SK-N-SH (cell line): ENCODE data around the gene PDLIM4. TPM values are rescaled to one million over a fixed set of nuclear protein-coding genes. Genes with fewer than 3 reads are reported as not detected.

ENCODE experiments used
- CTCF ChIA-PET: fragments of 300-600, 350-600 bp; formaldehyde crosslinking; extraction: SDS; loops from one replicate; lab custom pipeline; 2021; lab: Yijun Ruan, JAX
- POLR2A ChIA-PET: fragments of 350-600 bp; sonication (Branson Sonifier 250); formaldehyde crosslinking; extraction: SDS; loops from one replicate; lab custom pipeline; 2020; ENCODE audit warnings: antibody characterized with exemption, inconsistent platforms; lab: Yijun Ruan, JAX
- DNase-seq: peaks from one replicate; pipeline ENCODE4 v3.0.0; 2012
- H2AFZ ChIP-seq: fragments of 200-600 bp; sonication (generic); 2 replicates; pipeline ENCODE4 v1.8.1; 2016; ENCODE audit warnings: antibody characterized with exemption, mild to moderate bottlenecking, low read depth
- H3F3A ChIP-seq: fragments of 200-600 bp; sonication (generic); replicated peaks from 2 replicates; pipeline ENCODE3; 2016; ENCODE audit warnings: antibody characterized with exemption, mild to moderate bottlenecking; ENCODE audit not compliant: insufficient read depth
- H3K27ac ChIP-seq, 2 experiments: fragments of 200-500 bp in 1 of 2; fragments of 200-600 bp in 1 of 2; sonication (Bioruptor generic) in 1 of 2; sonication (generic), shearing (Covaris generic) in 1 of 2; 2 replicates each; pipeline versions ENCODE4 v1.5.1 to v1.6.1; 2014 to 2016; ENCODE audit warnings: low read depth in 2 of 2, inconsistent platforms in 1 of 2, low read length in 1 of 2, mild to moderate bottlenecking in 1 of 2, mixed read lengths in 1 of 2
- H3K27me3 ChIP-seq: fragments of 200-600 bp; sonication (generic), shearing (Covaris generic); 2 replicates; pipeline ENCODE4 v1.6.1; 2016; ENCODE audit warnings: mixed run types; ENCODE audit not compliant: insufficient read depth
- H3K36me3 ChIP-seq, 2 experiments: fragments of 200-500 bp in 1 of 2; fragments of 200-600 bp in 1 of 2; sonication (Bioruptor generic) in 1 of 2; sonication (generic) in 1 of 2; replicated peaks in 1 of 2; 2 replicates each; pipeline versions ENCODE3 to v1.5.1; 2014 to 2016; ENCODE audit warnings: low read length in 1 of 2, mild to moderate bottlenecking in 1 of 2; ENCODE audit not compliant: insufficient read depth in 2 of 2, control insufficient read depth in 1 of 2
- H3K4me1 ChIP-seq, 2 experiments: fragments of 200-500 bp in 1 of 2; fragments of 200-600 bp in 1 of 2; sonication (Bioruptor generic) in 1 of 2; sonication (generic), shearing (Covaris generic) in 1 of 2; 2 replicates each; pipeline versions ENCODE4 v1.5.1 to v1.6.1; 2014 to 2016; ENCODE audit warnings: low read depth in 1 of 2, low read length in 1 of 2, mixed run types in 1 of 2; ENCODE audit not compliant: insufficient read depth in 2 of 2, control insufficient read depth in 1 of 2
- H3K4me2 ChIP-seq: fragments of 200-600 bp; sonication (generic), shearing (Covaris generic); 2 replicates; pipeline ENCODE4 v1.6.1; 2017; ENCODE audit warnings: mixed run types
- H3K4me3 ChIP-seq, 2 experiments: fragments of 200-500 bp in 1 of 2; fragments of 200-600 bp in 1 of 2; sonication (Bioruptor generic) in 1 of 2; sonication (generic), shearing (Covaris generic) in 1 of 2; 2 replicates each; pipeline versions ENCODE4 v1.5.1 to v1.8.1; 2014 to 2016; ENCODE audit warnings: low read depth in 2 of 2, inconsistent platforms in 1 of 2, low read length in 1 of 2, mild to moderate bottlenecking in 1 of 2, mixed read lengths in 1 of 2, moderate library complexity in 1 of 2
- H3K79me2 ChIP-seq: fragments of 200-600 bp; sonication (generic); 2 replicates; pipeline ENCODE4 v1.8.1; 2017; ENCODE audit warnings: mild to moderate bottlenecking; ENCODE audit not compliant: insufficient read depth
- H3K9ac ChIP-seq: fragments of 200-600 bp; sonication (generic); 2 replicates; pipeline ENCODE4 v1.6.1; 2017; ENCODE audit warnings: mixed run types
- H3K9me2 ChIP-seq: fragments of 200-600 bp; sonication (generic); 2 replicates; pipeline ENCODE4 v1.6.1; 2017; ENCODE audit warnings: mixed run types
- H3K9me3 ChIP-seq: fragments of 200-600 bp; sonication (generic); 2 replicates; pipeline ENCODE4 v1.6.1; 2017; ENCODE audit warnings: mixed run types, mild to moderate bottlenecking, moderate library complexity
- H4K20me1 ChIP-seq: fragments of 200-600 bp; sonication (generic); 2 replicates; pipeline ENCODE4 v1.6.1; 2017; ENCODE audit warnings: mild to moderate bottlenecking, mixed run types; ENCODE audit not compliant: insufficient read depth
- CHD2 ChIP-seq: fragments of 150-350 bp; IDR thresholded peaks from 2 replicates; pipeline ENCODE4 v1.6.1; 2018; ENCODE audit warnings: low read length; ENCODE audit not compliant: partially characterized antibody
- GATA2 ChIP-seq: sonication (generic); formaldehyde crosslinking; IDR thresholded peaks from 2 replicates; pipeline ENCODE4 v1.5.0; 2020; ENCODE audit warnings: mild to moderate bottlenecking, missing genetic modification reagents
- IRF3 ChIP-seq: fragments of 150-350 bp; IDR thresholded peaks from 2 replicates; pipeline ENCODE4 v1.6.1; 2016; ENCODE audit warnings: mild to moderate bottlenecking, low read depth, low read length
- JUND ChIP-seq: IDR thresholded peaks from 2 replicates; pipeline ENCODE4 v1.4.0; 2012
- MEF2A ChIP-seq: IDR thresholded peaks from 2 replicates; pipeline ENCODE4 v1.4.0; 2012; ENCODE audit warnings: low read depth, borderline replicate concordance
- NFIC ChIP-seq: IDR thresholded peaks from 2 replicates; pipeline ENCODE4 v1.4.0; 2012; ENCODE audit warnings: borderline replicate concordance
- RCOR1 ChIP-seq: fragments of 150-350 bp; IDR thresholded peaks from 2 replicates; pipeline ENCODE4 v1.6.1; 2017; ENCODE audit warnings: antibody characterized with exemption, low read length
- RFX5 ChIP-seq: IDR thresholded peaks from 2 replicates; pipeline ENCODE4 v1.6.1; 2012; ENCODE audit warnings: mild to moderate bottlenecking, improper control_type of control experiment, low read length
- TAF1 ChIP-seq: IDR thresholded peaks from 2 replicates; pipeline ENCODE4 v1.6.1; 2012; ENCODE audit warnings: low read depth, mild to moderate bottlenecking, low read length, moderate library complexity, borderline replicate concordance
- USF1 ChIP-seq: IDR thresholded peaks from 2 replicates; pipeline ENCODE4 v1.4.0; 2012; ENCODE audit warnings: low read depth, borderline replicate concordance
- ZBTB33 ChIP-seq: IDR thresholded peaks from 2 replicates; pipeline ENCODE4 v1.4.0; 2012; ENCODE audit warnings: low read depth, borderline replicate concordance
- WGBS: methylation state at CpG from one replicate; pipeline ENCODE4 v1.1.6; 2017; ENCODE audit warnings: low lambda C conversion rate; 5-methylcytosine and 5-hydroxymethylcytosine counted together
- polyA plus RNA-seq, 3 experiments: library from polyadenylated mRNA; depleted of rRNA; stranded (reverse); fragments of >200 nt; gene quantifications; 2 replicates each; pipeline ENCODE4 v1.2.3, GENCODE V29; 2012
- TF ChIP-seq, protein P1 (sequence below): IDR thresholded peaks from 2 replicates; pipeline ENCODE4 v1.6.1; 2012; ENCODE audit warnings: mild to moderate bottlenecking, low read depth, low read length, moderate library complexity

PDLIM4 gene
- polyA plus RNA-seq, 1 of the 3 experiments (the other 2 are of a cell fraction), result 57.1 TPM

GRCh38 chr5:132250547-132250946, 6.9 kb upstream of the PDLIM4 start:
- no peak overlapping the region for H3K4me2 ChIP-seq
- no peaks in the 10 kb centered on the region for H3K27me3 ChIP-seq
- H3K79me2 ChIP-seq, result no peaks in the 10 kb centered on the region
- no peaks in the 10 kb centered on the region for H3F3A ChIP-seq
- TF ChIP-seq TAF1 (no peak), RCOR1 (no peak)
- TF ChIP-seq, protein P1, sequence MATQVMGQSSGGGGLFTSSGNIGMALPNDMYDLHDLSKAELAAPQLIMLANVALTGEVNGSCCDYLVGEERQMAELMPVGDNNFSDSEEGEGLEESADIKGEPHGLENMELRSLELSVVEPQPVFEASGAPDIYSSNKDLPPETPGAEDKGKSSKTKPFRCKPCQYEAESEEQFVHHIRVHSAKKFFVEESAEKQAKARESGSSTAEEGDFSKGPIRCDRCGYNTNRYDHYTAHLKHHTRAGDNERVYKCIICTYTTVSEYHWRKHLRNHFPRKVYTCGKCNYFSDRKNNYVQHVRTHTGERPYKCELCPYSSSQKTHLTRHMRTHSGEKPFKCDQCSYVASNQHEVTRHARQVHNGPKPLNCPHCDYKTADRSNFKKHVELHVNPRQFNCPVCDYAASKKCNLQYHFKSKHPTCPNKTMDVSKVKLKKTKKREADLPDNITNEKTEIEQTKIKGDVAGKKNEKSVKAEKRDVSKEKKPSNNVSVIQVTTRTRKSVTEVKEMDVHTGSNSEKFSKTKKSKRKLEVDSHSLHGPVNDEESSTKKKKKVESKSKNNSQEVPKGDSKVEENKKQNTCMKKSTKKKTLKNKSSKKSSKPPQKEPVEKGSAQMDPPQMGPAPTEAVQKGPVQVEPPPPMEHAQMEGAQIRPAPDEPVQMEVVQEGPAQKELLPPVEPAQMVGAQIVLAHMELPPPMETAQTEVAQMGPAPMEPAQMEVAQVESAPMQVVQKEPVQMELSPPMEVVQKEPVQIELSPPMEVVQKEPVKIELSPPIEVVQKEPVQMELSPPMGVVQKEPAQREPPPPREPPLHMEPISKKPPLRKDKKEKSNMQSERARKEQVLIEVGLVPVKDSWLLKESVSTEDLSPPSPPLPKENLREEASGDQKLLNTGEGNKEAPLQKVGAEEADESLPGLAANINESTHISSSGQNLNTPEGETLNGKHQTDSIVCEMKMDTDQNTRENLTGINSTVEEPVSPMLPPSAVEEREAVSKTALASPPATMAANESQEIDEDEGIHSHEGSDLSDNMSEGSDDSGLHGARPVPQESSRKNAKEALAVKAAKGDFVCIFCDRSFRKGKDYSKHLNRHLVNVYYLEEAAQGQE, result no peak
- no peak overlapping the region for H3K4me3 ChIP-seq
- DNase-seq, result no peak
- CTCF ChIA-PET, result interaction anchor here (0.8 to 4.0 kb wide), 5 partner anchors 12 to 252 kb away, joined by 3 to 24 read pairs (median 3); partner anchors contain the start of gene P4HA2
- 91% methylated on average over 2 of the region's 2 CpGs for WGBS
- H3K4me1 ChIP-seq, result peaks cover 4 to 5% of the 10 kb centered on the region in 2 experiments; a peak in 2 of 4 replicates
- no peak overlapping the region for H3K9ac ChIP-seq
- H4K20me1 ChIP-seq, result no peaks in the 10 kb centered on the region
- H3K9me2 ChIP-seq, result no peaks in the 10 kb centered on the region
- no peaks in the 10 kb centered on the region for H3K36me3 ChIP-seq
- H3K9me3 ChIP-seq, result no peaks in the 10 kb centered on the region; the same call in 1 of the 2 replicates
- no peak overlapping the region for H2AFZ ChIP-seq
- POLR2A ChIA-PET, result interaction anchor here (0.8 to 1.0 kb wide), 3 partner anchors 9 to 118 kb away, joined by 3 to 5 read pairs (median 3); partner anchors contain the start of gene SLC22A4
- H3K27ac ChIP-seq, result no peak overlapping the region

GRCh38 chr5:132251220-132251725, 6.2 kb upstream of the PDLIM4 start:
- no peak overlapping the region for H3K4me2 ChIP-seq
- H3K36me3 ChIP-seq, result no peaks in the 10 kb centered on the region
- H3K9me3 ChIP-seq, result no peaks in the 10 kb centered on the region; the same call in 1 of the 2 replicates
- no peak overlapping the region for H3K27ac ChIP-seq
- no peak overlapping the region for H2AFZ ChIP-seq
- H3K9me2 ChIP-seq, result no peaks in the 10 kb centered on the region
- TF ChIP-seq CHD2 (no peak), MEF2A (no peak), RCOR1 (no peak), NFIC (no peak), IRF3 (no peak), ZBTB33 (no peak), JUND (no peak), GATA2 (no peak), RFX5 (no peak), USF1 (no peak)
- no peaks in the 10 kb centered on the region for H4K20me1 ChIP-seq
- no peaks in the 10 kb centered on the region for H3K79me2 ChIP-seq
- DNase-seq, result no peak
- 70% methylated on average over 7 of the region's 10 CpGs for WGBS
- ChIA-PET CTCF (interaction anchor here (0.8 to 4.0 kb wide), 5 partner anchors 13 to 251 kb away, joined by 3 to 24 read pairs (median 3); partner anchors contain the start of gene P4HA2), POLR2A (interaction anchor here (0.8 to 1.0 kb wide), 2 partner anchors 8 to 118 kb away, joined by 3 read pairs; no protein-coding TSS in a partner anchor)
- H3F3A ChIP-seq, result no peaks in the 10 kb centered on the region
- H3K27me3 ChIP-seq, result no peaks in the 10 kb centered on the region
- H3K4me1 ChIP-seq, result peaks cover 4 to 5% of the 10 kb centered on the region in 2 experiments; a peak in 2 of 4 replicates
- no peak overlapping the region for H3K9ac ChIP-seq
- no peak overlapping the region for H3K4me3 ChIP-seq
